ENCODE data around the gene SLC5A4. TPM values are rescaled to one million over a fixed set of nuclear protein-coding genes. Genes with fewer than 3 reads are reported as not detected.

Gene SLC5A4
- total and polyA plus RNA-seq, 7 donors = 0.03 to 0.45 (median 0.19) TPM; not detected in 4

DNA sequence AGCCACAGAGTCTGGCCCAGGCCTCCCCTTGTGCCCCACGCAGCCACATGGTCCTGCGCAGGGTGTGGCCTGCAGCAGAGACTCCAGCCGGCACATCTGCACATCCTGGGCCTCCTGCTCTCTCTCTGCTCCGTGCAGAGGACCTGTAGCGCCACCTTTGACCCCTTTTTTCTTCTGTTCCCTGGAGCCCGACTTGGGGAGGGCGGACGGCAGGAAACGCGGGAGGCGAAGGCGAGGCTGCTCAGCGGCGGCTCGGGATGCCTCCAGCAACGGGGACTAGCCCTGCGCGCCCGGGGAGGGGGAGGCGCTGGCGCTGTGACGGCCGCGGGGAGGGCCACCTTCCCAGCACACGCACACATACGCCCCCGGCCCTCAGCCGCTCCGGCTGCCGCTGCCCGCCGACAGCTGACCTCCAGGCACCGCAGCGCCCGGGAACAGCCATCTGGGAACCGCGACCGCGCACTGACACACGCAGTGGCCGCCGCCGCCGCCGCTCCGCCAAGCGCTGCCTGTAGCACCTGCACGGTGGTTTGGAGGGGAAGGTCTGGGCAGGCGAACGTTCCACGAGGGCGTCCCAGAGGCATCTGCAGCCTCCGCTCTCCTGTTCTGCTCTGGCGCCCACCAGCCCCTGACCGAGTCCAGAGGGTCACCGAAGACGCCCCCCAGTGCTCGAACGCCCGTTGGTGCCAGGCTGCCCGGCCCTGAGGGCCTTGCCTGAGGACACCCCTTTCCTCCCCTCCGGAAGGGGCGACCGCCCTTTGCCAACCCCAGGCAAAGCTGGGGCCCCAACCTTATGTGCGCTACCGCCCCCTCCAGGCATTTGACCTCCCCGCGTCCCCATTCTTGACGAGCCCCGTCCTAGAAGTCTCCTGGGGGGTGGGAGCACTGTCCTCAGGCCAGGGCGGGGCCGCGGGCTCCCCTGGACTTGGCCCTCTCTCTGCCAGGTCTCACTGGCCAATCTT lies 79.2 kb downstream of the SLC5A4 start:
- Histone ChIP-seq H3K36me3 (ENCODE audit: insufficient read depth in 1 of 2, low read depth in 1 of 2) (no peaks in the 10 kb centered on the region), H3K27ac (no peak overlapping the region), H3K4me1 (no peaks in the 10 kb centered on the region), H3K4me3 (no peak overlapping the region), H3K9me3 (no peaks in the 10 kb centered on the region), H3K27me3 (ENCODE audit: insufficient read depth in 3 of 3, low read length in 2 of 3) (peaks cover 0 to 46% (median 16%) of the 10 kb centered on the region in 3 donors)
- TF ChIP-seq CTCF (IDR thresholded peaks at IDR 0.05) = no peak
- ATAC-seq (no peak), DNase-seq (no peak)
- intact Hi-C loops (cut with DNase I) = no loop called here
- 4 to 9% (median 4%) methylated on average over 43 to 73 of the region's 73 CpGs for WGBS, 3 donors

- no peaks in the 10 kb centered on the region for H3K36me3 ChIP-seq (ENCODE audit: insufficient read depth in 1 of 2, low read depth in 1 of 2)
These were observed 80.0 kb downstream of the SLC5A4 start for GRCh38 chr22:32175115-32175514.

More at GRCh38 chr22:32175115-32175514, 80.0 kb downstream of the SLC5A4 start:
- Histone ChIP-seq H3K27me3 (ENCODE audit: insufficient read depth in 3 of 3, low read length in 2 of 3) (peaks cover 0 to 41% (median 16%) of the 10 kb centered on the region in 3 donors), H3K9me3 (no peaks in the 10 kb centered on the region), H3K27ac (no peak overlapping the region), H3K4me3 (no peak overlapping the region), H3K4me1 (no peaks in the 10 kb centered on the region)
- ATAC-seq = no peak
- intact Hi-C loops (cut with DNase I) = no loop called here
- TF ChIP-seq CTCF (IDR thresholded peaks at IDR 0.05) = no peak
- 72 to 73% (median 73%) methylated on average over 11 of the region's 11 CpGs for WGBS, 3 donors
- DNase-seq = no peak

Other genes starting within 250 kb of the SLC5A4 start
- 1 to 10 TPM in 1 of 4 donors, under 1 TPM in 3; 0.17 to 2.0 (median 0.23) TPM for gene SLC5A1, start 212.1 kb downstream of the SLC5A4 start, total RNA-seq
- 1 to 10 TPM in 1 of 3 donors, under 1 TPM in 2; 0.06 to 1.1 (median 0.38) TPM for gene SLC5A1, start 212.1 kb downstream of the SLC5A4 start, polyA plus RNA-seq
- not detected for gene C22orf42, start 96.0 kb downstream of the SLC5A4 start, total RNA-seq
- gene C22orf42, start 96.0 kb downstream of the SLC5A4 start, polyA plus RNA-seq = not detected
- not detected for gene RFPL2, start 50.3 kb downstream of the SLC5A4 start, total RNA-seq
- not detected for gene RFPL2, start 50.3 kb downstream of the SLC5A4 start, polyA plus RNA-seq
- gene RFPL3, start 102.5 kb upstream of the SLC5A4 start, total RNA-seq = not detected
- not detected for gene RFPL3, start 102.5 kb upstream of the SLC5A4 start, polyA plus RNA-seq
- 10 to 100 TPM; 40.3 to 59.5 (median 47.5) TPM for gene RTCB, start 156.9 kb upstream of the SLC5A4 start, total RNA-seq
- gene RTCB, start 156.9 kb upstream of the SLC5A4 start, polyA plus RNA-seq = 10 to 100 TPM; 40.0 to 91.5 (median 79.1) TPM
- not detected for gene BPIFC, start 209.1 kb upstream of the SLC5A4 start, total RNA-seq
- gene BPIFC, start 209.1 kb upstream of the SLC5A4 start, polyA plus RNA-seq = under 1 TPM in 1 of 3 donors, not detected in 2; 0.01 TPM
- 10 to 100 TPM; 28.2 to 34.4 (median 28.6) TPM for gene FBXO7, start 219.5 kb upstream of the SLC5A4 start, total RNA-seq
- 10 to 100 TPM; 25.6 to 49.8 (median 25.7) TPM for gene FBXO7, start 219.5 kb upstream of the SLC5A4 start, polyA plus RNA-seq